GM12878 (cell line): Measurements from ENCODE around the gene DCST1. TPM values are rescaled to one million over a fixed set of nuclear protein-coding genes. Genes with fewer than 3 reads are reported as not detected.
A peak's percentile ranks its signal among the peaks of the same experiment; 100 is the strongest.

Source experiments
- ATAC-seq: fragments of 200-7000 bp; cut with Tn5 transposase; 3 replicates; pipeline ENCODE4 v1.9.1; 2020; ENCODE audit warnings: mild to moderate bottlenecking, moderate library complexity
- BruUV-seq: library from RNA; stranded (reverse); fragments of 400-500 nt; replicated peaks from 2 replicates; lab custom pipeline; 2021; lab: Mats Ljungman, UMichigan
- CTCF ChIA-PET: fragments of 300-600 bp; sonication (Branson Sonifier 250); formaldehyde crosslinking; extraction: SDS; loops from one replicate; lab custom pipeline; 2021; ENCODE audit warnings: inconsistent platforms; lab: Yijun Ruan, JAX
- POLR2A ChIA-PET: fragments of 350-600 bp; formaldehyde crosslinking; extraction: SDS; loops from one replicate; lab custom pipeline; 2021; ENCODE audit warnings: inconsistent platforms; lab: Charles Lee
- RAD21 ChIA-PET: fragments of 300-600 bp; sonication (Branson Sonifier 250); formaldehyde crosslinking; loops from one replicate; lab custom pipeline; 2023; ENCODE audit warnings: antibody characterized with exemption; ENCODE audit not compliant: unreplicated experiment; lab: Charles Lee
- SMC1A ChIA-PET: fragments of 300-600 bp; sonication (Branson Sonifier 250); formaldehyde crosslinking; loops from one replicate; lab custom pipeline; 2023; ENCODE audit not compliant: unreplicated experiment, uncharacterized antibody; lab: Charles Lee
- DNase-seq: peaks from one replicate; pipeline ENCODE4 v3.0.0-alpha.2; 2011; ENCODE audit warnings: low read depth, low spot score
- FAIRE-seq: peaks from 3 replicates; lab custom pipeline; 2011; peaks lifted over from hg19 to GRCh38; lab: Jason Lieb, UNC
- H2AFZ ChIP-seq: 2 replicates; pipeline ENCODE4 v1.6.0; 2011; ENCODE audit warnings: low read depth, low read length, control low read depth; ENCODE audit not compliant: control insufficient read depth
- H3K27ac ChIP-seq: 2 replicates; pipeline ENCODE4 v1.5.1; 2011; ENCODE audit warnings: control low read depth; ENCODE audit not compliant: control insufficient read depth, insufficient read depth
- H3K27me3 ChIP-seq, 2 experiments: replicated peaks in 1 of 2; 2 replicates each; pipeline versions ENCODE4 v1.6.0 to v1.6.1; 2011; ENCODE audit warnings: low read length in 1 of 2; ENCODE audit not compliant: control insufficient read depth in 2 of 2, insufficient read depth in 2 of 2
- H3K36me3 ChIP-seq, 2 experiments: 2 replicates each; pipeline ENCODE4 v1.5.1; 2011; ENCODE audit warnings: low read length in 1 of 2; ENCODE audit not compliant: control insufficient read depth in 2 of 2, insufficient read depth in 2 of 2
- H3K4me1 ChIP-seq: 2 replicates; pipeline ENCODE4 v1.6.1; 2011; ENCODE audit warnings: mild to moderate bottlenecking, low read length, moderate library complexity, mixed read lengths; ENCODE audit not compliant: control insufficient read depth, insufficient read depth
- H3K4me2 ChIP-seq: 2 replicates; pipeline ENCODE4 v1.6.0; 2011; ENCODE audit warnings: control low read depth; ENCODE audit not compliant: control insufficient read depth, insufficient read depth
- H3K4me3 ChIP-seq: fragments of 200-600 bp; sonication (generic); 2 replicates; pipeline ENCODE4 v1.5.1; 2016
- H3K79me2 ChIP-seq: 2 replicates; pipeline ENCODE4 v1.6.0; 2011; ENCODE audit warnings: low read length; ENCODE audit not compliant: control insufficient read depth, insufficient read depth
- H3K9ac ChIP-seq: 2 replicates; pipeline ENCODE4 v1.8.0; 2011; ENCODE audit warnings: low read length, control low read depth, mixed read lengths; ENCODE audit not compliant: control insufficient read depth, insufficient read depth
- H3K9me3 ChIP-seq: replicated peaks from 3 replicates; pipeline ENCODE4 v1.5.1; 2011; ENCODE audit warnings: mild to moderate bottlenecking, low read length; ENCODE audit not compliant: control insufficient read depth, insufficient read depth
- H4K20me1 ChIP-seq: 2 replicates; pipeline ENCODE4 v1.6.0; 2011; ENCODE audit not compliant: control insufficient read depth, insufficient read depth
- BACH1 ChIP-seq: fragments of 450-650 bp; IDR thresholded peaks from 2 replicates; pipeline ENCODE4 v1.6.1; 2017; ENCODE audit warnings: mild to moderate bottlenecking, borderline replicate concordance
- BHLHE40 ChIP-seq, 2 experiments: fragments of 450-650 bp in 1 of 2; IDR thresholded peaks; 2 replicates each; pipeline ENCODE4 v1.6.1; 2011 to 2017; ENCODE audit warnings: low read depth in 2 of 2, borderline replicate concordance in 1 of 2, improper control_type of control experiment in 1 of 2, low read length in 1 of 2, mild to moderate bottlenecking in 1 of 2
- EGR1 ChIP-seq, 2 experiments: IDR thresholded peaks; 1 replicate in 1 of 2; 2 replicates in 1 of 2; pipeline ENCODE4 v1.6.1; 2011 to 2012; ENCODE audit warnings: low read depth in 2 of 2, low read length in 2 of 2, borderline replicate concordance in 1 of 2, mild to moderate bottlenecking in 1 of 2, moderate library complexity in 1 of 2
- GATAD2B ChIP-seq: fragments of 450-650 bp; conservative IDR thresholded peaks from 2 replicates; pipeline ENCODE4 v1.6.1; 2017; ENCODE audit warnings: low read depth, mild to moderate bottlenecking, moderate library complexity
- IKZF1 ChIP-seq: fragments of 450-650 bp; conservative IDR thresholded peaks from 2 replicates; pipeline ENCODE4 v1.6.1; 2017; ENCODE audit warnings: antibody characterized with exemption, mild to moderate bottlenecking
- IKZF2 ChIP-seq, 2 experiments: fragments of 450-650 bp; IDR thresholded peaks; 2 replicates each; pipeline ENCODE4 v1.6.1; 2017; ENCODE audit warnings: mild to moderate bottlenecking in 2 of 2, moderate library complexity in 2 of 2
- PAX5 ChIP-seq: IDR thresholded peaks from 2 replicates; pipeline ENCODE4 v1.6.1; 2011; ENCODE audit warnings: low read depth, low read length, borderline replicate concordance
- SUPT20H ChIP-seq: IDR thresholded peaks from 2 replicates; pipeline ENCODE4 v1.6.1; 2011; ENCODE audit warnings: low read depth, mild to moderate bottlenecking, low read length, moderate library complexity, borderline replicate concordance; ENCODE audit not compliant: control insufficient read depth
- WGBS: methylation state at CpG from one replicate; pipeline ENCODE4 v1.1.6; 2016; ENCODE audit warnings: low lambda C conversion rate; ENCODE audit not compliant: insufficient replicate concordance, insufficient coverage; ENCODE audit errors: missing lambda C conversion rate; 5-methylcytosine and 5-hydroxymethylcytosine counted together
- in situ Hi-C: fragments of 300-500 bp; cut with MboI; formaldehyde crosslinking; loops from 9 replicates; pipeline ENCODE4 v1.14.3; 2018; ENCODE audit warnings: mixed read lengths
- intact Hi-C: fragments of 100-400 bp; cut with micrococcal nuclease; formaldehyde crosslinking; loops from one replicate; pipeline ENCODE4 v1.14.2; 2022; ENCODE audit not compliant: unreplicated experiment
- polyA plus RNA-seq, 11 experiments: library from polyadenylated mRNA; depleted of rRNA in 4 of 11; unstranded in 6 of 11; stranded (reverse) in 5 of 11; fragments of >200 nt; fragmentation: Nextera tagmentation in 4 of 11; fragmentation: Illumina TruSeq in 1 of 11; extraction: Ambion mirVana in 4 of 11; extraction: Trizol in 1 of 11; gene quantifications; 1 replicate in 1 of 11; 2 replicates in 10 of 11; pipeline versions ENCODE4 v1.2.1 to v1.2.3, GENCODE V29; 2011 to 2016; ENCODE audit warnings: inconsistent platforms in 2 of 11, missing spikeins in 2 of 11, low read depth in 1 of 11
- total RNA-seq, 4 experiments: library from RNA; depleted of rRNA in 3 of 4; stranded (reverse); fragments of >200 nt in 3 of 4; fragmentation: Illumina TruSeq in 1 of 4; extraction: Trizol in 1 of 4; gene quantifications; 2 replicates each; pipeline versions ENCODE4 v1.2.1 to v1.2.3, GENCODE V29; 2013 to 2021

The DCST1 gene
- total and polyA plus RNA-seq, 10 of the 15 experiments (the other 5 are each of a cell fraction or from before 2014, with no cell fraction given), result not detected

DNA sequence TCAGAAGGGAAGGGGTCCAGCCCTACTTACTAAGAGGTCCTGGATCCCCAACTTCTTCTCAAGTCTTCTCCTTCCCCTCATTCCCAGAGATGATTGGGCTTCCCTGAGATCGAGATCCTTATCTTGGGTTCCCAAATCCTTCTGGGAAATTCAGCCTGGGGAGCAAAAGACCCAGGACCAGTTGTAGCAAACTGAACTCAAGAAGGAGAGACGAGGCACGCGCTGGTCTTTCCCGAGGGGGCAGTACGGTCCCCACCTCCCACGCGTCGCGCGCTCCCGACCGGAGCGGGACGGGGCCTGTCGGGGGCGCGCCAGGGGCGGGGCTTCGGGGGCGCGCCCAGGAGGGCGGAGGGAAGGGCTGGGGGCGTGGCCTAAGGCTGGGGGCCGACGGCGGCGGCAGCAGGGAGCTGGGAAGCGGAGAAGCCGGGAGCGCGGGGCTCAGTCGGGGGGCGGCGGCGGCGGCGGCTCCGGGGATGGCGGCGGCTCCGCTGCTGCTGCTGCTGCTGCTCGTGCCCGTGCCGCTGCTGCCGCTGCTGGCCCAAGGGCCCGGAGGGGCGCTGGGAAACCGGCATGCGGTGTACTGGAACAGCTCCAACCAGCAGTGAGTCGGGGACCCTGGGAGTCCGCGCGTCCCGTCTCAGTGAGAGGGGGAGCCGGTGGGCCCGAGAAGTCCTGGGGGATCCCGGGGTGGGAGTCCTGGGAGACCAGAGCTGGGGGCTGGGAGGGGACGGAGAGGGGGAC is 45.0 kb downstream of the DCST1 start, which contains the start of gene EFNA3:
TSS of gene EFNA3 (plus strand) at position 369 of the 741 bp plus-strand sequence. CDS start at position 474, 105 bp downstream.
- TF ChIP-seq SUPT20H (no peak), IKZF1 (peak; percentile 63), GATAD2B (0 out of 2 replicates have a peak, but pooled peaks have one; percentile 35), BACH1 (0 out of 2 replicates have a peak, but pooled peaks have one; percentile 36), PAX5 (no peak), EGR1 (IDR thresholded peaks at IDR 0.05; ENCODE audit: borderline replicate concordance in 1 of 2, low read depth in 2 of 2, low read length in 2 of 2) (peak in 1 of 2 experiments; percentile 91; a peak in 2 of 3 replicates), IKZF2 (IDR thresholded peaks at IDR 0.05) (0 out of 4 replicates have a peak, but pooled peaks of 1 of the 2 experiments have one; percentile 21), BHLHE40 (IDR thresholded peaks at IDR 0.05; ENCODE audit: borderline replicate concordance in 1 of 2, low read depth in 2 of 2, low read length in 1 of 2) (peak; percentile 51 to 65)
- 2% methylated on average over 16 of the region's 59 CpGs for WGBS
- ATAC-seq (peak; percentile 70), DNase-seq (no peak), FAIRE-seq (peak; percentile 57)
- CTCF ChIA-PET, result interaction anchor here (1.1 to 4.4 kb wide), 4 partner anchors 10 to 34 kb away, joined by 4 to 27 read pairs (median 6); partner anchors contain the start of genes ADAM15 and EFNA4
- H3K4me2 ChIP-seq, result peak within 1 kb of the TSS; percentile 79
- intact Hi-C loops, result no loop called here
- H3K9ac ChIP-seq, result no peak within 1 kb of the TSS
- no TSS peak for BruUV-seq
- no peak within 1 kb of the TSS for H3K27ac ChIP-seq
- H3K4me3 ChIP-seq, result peak within 1 kb of the TSS; percentile 59; the same call in 1 of the 2 replicates
- POLR2A ChIA-PET, result interaction anchor here (1.5 kb wide), 1 partner anchor 14 kb away, joined by 4 read pairs; no protein-coding TSS in a partner anchor
- peaks cover 21 to 25% of the 10 kb centered on the region in 2 experiments for H3K27me3 ChIP-seq
- H2AFZ ChIP-seq, result no peak within 1 kb of the TSS; the same call in 1 of the 2 replicates
- H4K20me1 ChIP-seq, result no peaks in the 10 kb centered on the region
- no peaks in the 10 kb centered on the region for H3K36me3 ChIP-seq
- SMC1A ChIA-PET, result interaction anchor here (1.7 kb wide), 1 partner anchor 14 kb away, joined by 5 read pairs; no protein-coding TSS in a partner anchor
- RAD21 ChIA-PET, result interaction anchor here (1.0 to 1.6 kb wide), 4 partner anchors 15 to 532 kb away, joined by 3 to 7 read pairs (median 3); partner anchors contain the start of genes EFNA4 and KRTCAP2
- in situ Hi-C loops, result no loop called here
- no peaks in the 10 kb centered on the region for H3K79me2 ChIP-seq
- peaks cover 27% of the 10 kb centered on the region for H3K4me1 ChIP-seq
- no peaks in the 10 kb centered on the region for H3K9me3 ChIP-seq
